Ovary (tissue), 3 donors: ENCODE data around the gene ERMAP.
"Not testable (repeated sequence)": the region's sequence is repeated elsewhere in the genome, so short reads cannot be mapped to it uniquely, and the experiment has no call there.

Source experiments
- EP300 ChIP-seq: sonication (generic); formaldehyde crosslinking; IDR thresholded peaks from one replicate; pipeline ENCODE4 v1.6.1; 2017; ENCODE audit warnings: antibody characterized with exemption
- POLR2A ChIP-seq: fragments of 450-650 bp; IDR thresholded peaks from one replicate; pipeline ENCODE4 v1.6.1; 2017; ENCODE audit warnings: antibody characterized with exemption, mild to moderate bottlenecking, moderate library complexity
- TF ChIP-seq, protein P1 (sequence below), 3 donors: fragments of 450-650 bp in 2 of 3; fragments of 200-600 bp in 1 of 3; IDR thresholded peaks; one replicate each; pipeline versions ENCODE4 v1.5.1 to v1.8.0; 2016 to 2022; ENCODE audit warnings: antibody characterized with exemption in 3 of 3, mild to moderate bottlenecking in 1 of 3
- donor health status: DM: no; HTN: no; CAD: no.

GRCh38 chr1:42873108-42873507 lies 56.2 kb downstream of the ERMAP start:
- TF ChIP-seq, protein P1, sequence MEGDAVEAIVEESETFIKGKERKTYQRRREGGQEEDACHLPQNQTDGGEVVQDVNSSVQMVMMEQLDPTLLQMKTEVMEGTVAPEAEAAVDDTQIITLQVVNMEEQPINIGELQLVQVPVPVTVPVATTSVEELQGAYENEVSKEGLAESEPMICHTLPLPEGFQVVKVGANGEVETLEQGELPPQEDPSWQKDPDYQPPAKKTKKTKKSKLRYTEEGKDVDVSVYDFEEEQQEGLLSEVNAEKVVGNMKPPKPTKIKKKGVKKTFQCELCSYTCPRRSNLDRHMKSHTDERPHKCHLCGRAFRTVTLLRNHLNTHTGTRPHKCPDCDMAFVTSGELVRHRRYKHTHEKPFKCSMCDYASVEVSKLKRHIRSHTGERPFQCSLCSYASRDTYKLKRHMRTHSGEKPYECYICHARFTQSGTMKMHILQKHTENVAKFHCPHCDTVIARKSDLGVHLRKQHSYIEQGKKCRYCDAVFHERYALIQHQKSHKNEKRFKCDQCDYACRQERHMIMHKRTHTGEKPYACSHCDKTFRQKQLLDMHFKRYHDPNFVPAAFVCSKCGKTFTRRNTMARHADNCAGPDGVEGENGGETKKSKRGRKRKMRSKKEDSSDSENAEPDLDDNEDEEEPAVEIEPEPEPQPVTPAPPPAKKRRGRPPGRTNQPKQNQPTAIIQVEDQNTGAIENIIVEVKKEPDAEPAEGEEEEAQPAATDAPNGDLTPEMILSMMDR (IDR thresholded peaks at IDR 0.05), result not testable (repeated sequence)
- not testable (repeated sequence) for TF ChIP-seq POLR2A, EP300
